Left lung (tissue), 10 donors: ENCODE data around the gene PRDX1. TPM values are rescaled to one million over a fixed set of nuclear protein-coding genes. Genes with fewer than 3 reads are reported as not detected.

Experiments used
- ATAC-seq: fragments of 200-7000 bp; cut with Tn5 transposase; one replicate; pipeline ENCODE4 v1.9.1; 2020; ENCODE audit warnings: moderate library complexity
- DNase-seq, 4 donors: peaks; one replicate each; pipeline ENCODE4 v3.0.0-alpha.2; 2013 to 2020
- H3K27ac ChIP-seq, 2 donors: fragments of 200-600 bp; sonication (generic) in 1 of 2; one replicate each; pipeline versions ENCODE4 v1.5.0 to v1.8.0; 2020 to 2021
- H3K27me3 ChIP-seq, 2 donors: fragments of 200-600 bp; sonication (generic) in 1 of 2; one replicate each; pipeline versions ENCODE4 v1.5.0 to v1.8.0; 2020 to 2021
- H3K36me3 ChIP-seq, 2 donors: fragments of 200-600 bp; sonication (generic) in 1 of 2; one replicate each; pipeline versions ENCODE4 v1.5.0 to v1.8.0; 2020 to 2021
- H3K4me1 ChIP-seq, 2 donors: fragments of 200-600 bp; one replicate each; pipeline ENCODE4 v1.8.0; 2021
- H3K4me3 ChIP-seq, 2 donors: fragments of 200-600 bp; sonication (generic) in 1 of 2; one replicate each; pipeline versions ENCODE4 v1.5.0 to v1.8.0; 2020 to 2021; ENCODE audit warnings: mild to moderate bottlenecking in 1 of 2
- H3K9me3 ChIP-seq, 2 donors: fragments of 200-600 bp; sonication (generic) in 1 of 2; one replicate each; pipeline versions ENCODE4 v1.5.0 to v1.8.0; 2020 to 2021
- intact Hi-C, 2 donors: fragments of 100-400 bp; cut with DNase I; formaldehyde crosslinking; loops; one replicate each; pipeline versions ENCODE4 v1.11.2 to v1.14.2; 2022
- polyA plus RNA-seq, 6 donors: library from polyadenylated mRNA; unstranded; fragments of 120-200 nt; gene quantifications; one replicate each; pipeline ENCODE4 v1.2.1, GENCODE V29; 2013; ENCODE audit not compliant: insufficient read length in 6 of 6
- total RNA-seq, 2 donors: library from RNA; stranded (reverse); fragmentation: NEBNext Ultra II Directional; extraction: Animal tissue kit (Norgen Biotek cat#: 25700); gene quantifications; one replicate each; pipeline ENCODE4 v1.2.1, GENCODE V29; 2021
- TF ChIP-seq, protein P1 (sequence below), 2 donors: fragments of 200-600 bp; sonication (generic) in 1 of 2; IDR thresholded peaks; one replicate each; pipeline versions ENCODE4 v1.5.0 to v1.8.0; 2021; ENCODE audit warnings: antibody characterized with exemption in 2 of 2
- donor health status: DM: no; HTN: yes; CAD: no.
- donor health status: DM: no; HTN: no; CAD: no.

PRDX1 gene
- total and polyA plus RNA-seq, 8 donors = 190 to 579 (median 247) TPM

DNA sequence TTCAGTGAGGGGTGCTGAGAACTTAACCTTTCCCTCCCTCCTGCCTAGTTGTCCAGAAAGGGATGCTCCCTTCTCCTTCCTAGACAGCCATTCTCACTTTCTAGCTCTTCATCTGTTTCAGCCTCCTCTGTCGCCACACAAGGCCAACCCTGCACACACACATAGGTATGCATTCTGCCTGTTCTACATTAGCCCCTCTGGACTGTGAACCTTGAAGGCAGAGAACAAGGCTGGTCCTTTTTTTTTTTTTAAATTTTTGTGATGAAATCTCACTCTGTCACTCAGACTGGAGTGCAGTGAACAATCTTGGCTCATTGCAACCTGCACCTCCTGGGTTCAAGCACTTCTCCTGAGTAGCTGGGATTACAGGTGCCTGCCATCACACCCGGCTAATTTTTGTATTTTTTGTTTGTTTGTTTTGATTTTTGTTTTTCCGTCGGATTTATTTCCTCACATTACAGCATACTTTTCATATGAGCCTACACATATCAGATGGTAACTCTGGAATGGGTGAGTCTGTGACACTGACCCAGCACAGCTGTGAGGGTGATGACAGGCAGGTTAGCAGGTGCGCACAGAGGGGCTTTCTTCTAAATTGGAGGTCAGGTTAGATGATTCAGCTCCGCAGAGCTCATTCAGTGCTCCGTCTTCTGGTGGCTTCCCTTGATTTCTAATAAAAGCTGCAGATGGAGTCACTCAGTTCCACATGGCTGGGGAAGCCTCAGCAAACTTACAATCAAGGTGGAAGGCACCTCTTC, 24.0 kb upstream of the PRDX1 start:
- Histone ChIP-seq H3K27ac (peak overlapping the region in 1 of 2 donors; percentile 47), H3K36me3 (no peaks in the 10 kb centered on the region), H3K4me1 (peaks cover 3 to 49% of the 10 kb centered on the region in 2 donors), H3K27me3 (no peaks in the 10 kb centered on the region), H3K9me3 (no peaks in the 10 kb centered on the region), H3K4me3 (no peak overlapping the region)
- TF ChIP-seq, protein P1, sequence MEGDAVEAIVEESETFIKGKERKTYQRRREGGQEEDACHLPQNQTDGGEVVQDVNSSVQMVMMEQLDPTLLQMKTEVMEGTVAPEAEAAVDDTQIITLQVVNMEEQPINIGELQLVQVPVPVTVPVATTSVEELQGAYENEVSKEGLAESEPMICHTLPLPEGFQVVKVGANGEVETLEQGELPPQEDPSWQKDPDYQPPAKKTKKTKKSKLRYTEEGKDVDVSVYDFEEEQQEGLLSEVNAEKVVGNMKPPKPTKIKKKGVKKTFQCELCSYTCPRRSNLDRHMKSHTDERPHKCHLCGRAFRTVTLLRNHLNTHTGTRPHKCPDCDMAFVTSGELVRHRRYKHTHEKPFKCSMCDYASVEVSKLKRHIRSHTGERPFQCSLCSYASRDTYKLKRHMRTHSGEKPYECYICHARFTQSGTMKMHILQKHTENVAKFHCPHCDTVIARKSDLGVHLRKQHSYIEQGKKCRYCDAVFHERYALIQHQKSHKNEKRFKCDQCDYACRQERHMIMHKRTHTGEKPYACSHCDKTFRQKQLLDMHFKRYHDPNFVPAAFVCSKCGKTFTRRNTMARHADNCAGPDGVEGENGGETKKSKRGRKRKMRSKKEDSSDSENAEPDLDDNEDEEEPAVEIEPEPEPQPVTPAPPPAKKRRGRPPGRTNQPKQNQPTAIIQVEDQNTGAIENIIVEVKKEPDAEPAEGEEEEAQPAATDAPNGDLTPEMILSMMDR (IDR thresholded peaks at IDR 0.05) = no peak
- DNase-seq (no peak), ATAC-seq (no peak)
- intact Hi-C loops = no loop called here

DNA sequence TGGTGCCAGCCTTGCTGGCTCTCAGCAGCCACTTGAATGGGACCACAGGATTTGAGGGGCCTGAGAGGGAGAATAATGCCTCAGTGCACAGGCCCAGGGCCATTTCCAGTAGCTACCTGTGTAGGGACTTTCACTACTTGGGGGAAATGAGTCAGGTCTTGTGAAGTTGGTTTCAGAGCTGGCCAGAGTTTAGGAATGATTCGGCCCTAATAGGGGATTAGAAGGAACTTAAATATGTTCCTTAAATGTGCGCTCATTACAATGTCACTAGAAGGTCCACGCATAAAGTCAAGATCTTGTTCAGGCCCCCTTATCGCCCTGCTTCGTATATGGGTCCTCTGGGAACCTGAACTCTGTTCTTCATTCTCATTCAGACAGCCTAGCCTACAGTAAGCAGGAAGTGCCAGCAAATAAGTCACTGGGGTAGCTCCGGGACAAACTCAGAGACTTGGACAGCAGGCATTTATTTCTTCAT, 23.4 kb upstream of the PRDX1 start:
- Histone ChIP-seq H3K4me1 (peaks cover 3 to 46% of the 10 kb centered on the region in 2 donors), H3K27me3 (no peaks in the 10 kb centered on the region), H3K36me3 (no peaks in the 10 kb centered on the region), H3K9me3 (no peaks in the 10 kb centered on the region), H3K27ac (peak overlapping the region in 1 of 2 donors; percentile 47), H3K4me3 (no peak overlapping the region)
- TF ChIP-seq, protein P1 (IDR thresholded peaks at IDR 0.05) = no peak
- ATAC-seq (no peak), DNase-seq (no peak)
- intact Hi-C loops = no loop called here

DNA sequence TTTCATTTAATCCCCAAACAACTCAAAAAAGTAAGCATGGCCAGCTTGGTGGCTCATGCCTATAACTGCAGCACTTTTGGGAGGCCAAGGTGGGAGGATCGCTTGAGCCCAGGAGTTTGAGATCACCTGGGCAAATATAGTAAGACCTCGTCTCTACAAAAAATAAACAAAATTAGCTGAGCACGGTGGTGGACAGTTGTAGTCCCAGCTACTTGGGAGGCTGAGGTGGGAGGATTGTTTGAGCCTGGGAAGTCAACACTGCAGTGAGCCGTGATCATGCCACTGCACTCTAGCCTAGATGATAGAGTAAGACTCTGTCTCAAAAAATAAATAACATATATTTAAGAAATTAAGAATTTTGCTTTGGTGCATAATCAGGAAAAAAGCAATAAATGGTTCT, 22.8 kb upstream of the PRDX1 start:
- Histone ChIP-seq H3K27ac (peak overlapping the region in 1 of 2 donors; percentile 89), H3K4me1 (peaks cover 3 to 43% of the 10 kb centered on the region in 2 donors), H3K27me3 (no peaks in the 10 kb centered on the region), H3K9me3 (no peaks in the 10 kb centered on the region), H3K36me3 (no peaks in the 10 kb centered on the region), H3K4me3 (no peak overlapping the region)
- intact Hi-C loops = no loop called here
- DNase-seq (no peak), ATAC-seq (no peak)
- TF ChIP-seq, protein P1 (IDR thresholded peaks at IDR 0.05) = no peak

DNA sequence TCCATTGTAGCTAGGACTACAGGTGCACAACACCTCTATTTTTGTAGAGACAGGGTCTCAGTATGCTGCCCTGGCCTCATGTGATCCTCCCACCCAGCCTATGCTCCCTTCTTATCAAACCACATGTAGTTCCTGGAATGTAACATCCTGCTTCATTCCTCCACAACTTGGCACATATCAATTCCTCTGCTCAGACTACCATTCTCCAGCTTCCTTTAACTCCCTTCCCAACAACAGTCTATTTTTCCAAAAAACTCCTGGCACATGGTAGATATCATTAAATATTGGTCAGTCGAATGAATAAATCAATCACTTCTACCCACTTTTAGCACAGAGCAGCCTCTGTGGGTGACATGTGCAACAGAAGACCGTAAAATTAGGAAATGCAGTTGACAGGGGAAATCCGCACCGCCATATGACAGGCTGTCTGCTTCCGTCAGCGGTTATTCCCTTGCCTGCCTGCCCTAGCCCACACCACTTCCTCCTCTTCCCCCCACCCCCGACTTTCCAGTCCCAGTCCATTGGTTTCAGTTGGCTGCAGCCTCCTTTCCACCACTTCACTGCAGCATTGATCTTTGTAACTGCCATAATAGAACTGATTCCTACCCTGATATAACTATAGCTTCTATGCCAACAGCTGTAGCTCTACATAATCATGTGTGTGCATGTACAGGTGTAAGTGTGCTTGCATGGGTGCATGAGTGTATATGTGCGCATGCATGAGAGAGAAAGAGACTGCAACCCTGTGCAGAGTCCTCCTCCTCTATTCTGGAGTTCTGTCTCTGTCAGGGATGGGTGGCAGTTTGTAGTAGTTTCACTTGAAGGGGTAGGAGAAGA, 22.1 kb upstream of the PRDX1 start:
- Histone ChIP-seq H3K36me3 (no peaks in the 10 kb centered on the region), H3K27ac (peak overlapping the region; percentile 59 to 89), H3K4me1 (peaks cover 3 to 47% of the 10 kb centered on the region in 2 donors), H3K9me3 (no peaks in the 10 kb centered on the region), H3K4me3 (no peak overlapping the region), H3K27me3 (no peaks in the 10 kb centered on the region)
- ATAC-seq = peak; percentile 85
- peak in 3 of 4 donors; percentile 53 to 86 (median 80) for DNase-seq
- intact Hi-C loops = no loop called here
- TF ChIP-seq, protein P1 (IDR thresholded peaks at IDR 0.05) = no peak

DNA sequence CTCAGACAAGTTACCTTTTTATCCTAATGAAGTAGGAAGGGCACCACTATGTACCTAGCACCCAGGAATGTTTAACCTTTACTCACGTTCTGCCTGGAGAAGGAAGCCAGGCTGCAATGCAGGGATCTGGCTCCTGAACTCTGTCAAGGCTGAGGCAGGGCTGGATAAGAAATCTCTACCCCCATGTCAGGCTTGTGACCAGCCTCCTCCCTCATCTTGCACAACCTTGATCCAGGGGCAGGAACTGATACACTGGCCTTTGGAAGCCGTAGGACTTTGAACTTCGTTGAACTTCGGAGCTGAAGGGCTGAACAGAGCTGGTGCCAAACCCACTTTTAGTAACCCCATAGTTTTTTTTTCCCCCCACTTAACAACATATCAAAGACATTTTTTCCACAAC, 20.9 kb upstream of the PRDX1 start:
- DNase-seq (peak in 1 of 4 donors; percentile 66), ATAC-seq (peak; percentile 61)
- H3K36me3 ChIP-seq = no peaks in the 10 kb centered on the region
- no peaks in the 10 kb centered on the region for H3K9me3 ChIP-seq
- H3K27ac ChIP-seq = peak overlapping the region; percentile 59 to 89
- peaks cover 3 to 47% of the 10 kb centered on the region in 2 donors for H3K4me1 ChIP-seq
- intact Hi-C loops = no loop called here
- H3K4me3 ChIP-seq = no peak overlapping the region
- H3K27me3 ChIP-seq = no peaks in the 10 kb centered on the region
- TF ChIP-seq, protein P1 (IDR thresholded peaks at IDR 0.05) = no peak
